ENCODE data around the gene FHIP2A.

DNA sequence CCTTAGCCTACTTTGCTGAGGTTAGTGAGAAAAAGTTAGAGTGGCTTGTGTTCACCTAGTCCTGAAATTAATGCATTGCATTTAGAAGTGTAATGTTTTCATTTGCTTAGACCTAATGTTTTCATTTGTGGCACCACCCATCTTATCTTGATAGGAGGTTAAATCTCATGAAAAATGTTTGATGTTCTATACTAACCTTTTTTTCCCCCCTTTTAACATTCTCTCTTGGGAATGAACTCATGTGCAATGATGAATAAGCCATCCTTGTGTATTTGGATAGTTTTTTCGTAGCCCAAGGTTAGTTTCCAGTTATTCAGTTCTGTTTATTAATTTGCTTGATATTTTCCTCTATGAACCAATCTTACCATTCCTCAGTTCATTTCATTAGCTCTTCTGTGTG lies 2.8 kb downstream of the FHIP2A start:
- TF ChIP-seq POLR2A (IDR thresholded peaks at IDR 0.05): no peak
- TF ChIP-seq, protein P1, sequence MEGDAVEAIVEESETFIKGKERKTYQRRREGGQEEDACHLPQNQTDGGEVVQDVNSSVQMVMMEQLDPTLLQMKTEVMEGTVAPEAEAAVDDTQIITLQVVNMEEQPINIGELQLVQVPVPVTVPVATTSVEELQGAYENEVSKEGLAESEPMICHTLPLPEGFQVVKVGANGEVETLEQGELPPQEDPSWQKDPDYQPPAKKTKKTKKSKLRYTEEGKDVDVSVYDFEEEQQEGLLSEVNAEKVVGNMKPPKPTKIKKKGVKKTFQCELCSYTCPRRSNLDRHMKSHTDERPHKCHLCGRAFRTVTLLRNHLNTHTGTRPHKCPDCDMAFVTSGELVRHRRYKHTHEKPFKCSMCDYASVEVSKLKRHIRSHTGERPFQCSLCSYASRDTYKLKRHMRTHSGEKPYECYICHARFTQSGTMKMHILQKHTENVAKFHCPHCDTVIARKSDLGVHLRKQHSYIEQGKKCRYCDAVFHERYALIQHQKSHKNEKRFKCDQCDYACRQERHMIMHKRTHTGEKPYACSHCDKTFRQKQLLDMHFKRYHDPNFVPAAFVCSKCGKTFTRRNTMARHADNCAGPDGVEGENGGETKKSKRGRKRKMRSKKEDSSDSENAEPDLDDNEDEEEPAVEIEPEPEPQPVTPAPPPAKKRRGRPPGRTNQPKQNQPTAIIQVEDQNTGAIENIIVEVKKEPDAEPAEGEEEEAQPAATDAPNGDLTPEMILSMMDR (IDR thresholded peaks at IDR 0.05): no peak
